GM21423 (cell line): ENCODE results near the gene ARSB.
"Not testable (repeated sequence)": the region's sequence is repeated elsewhere in the genome, so short reads cannot be mapped to it uniquely, and the experiment has no call there.

Source experiments
- ATAC-seq: cut with Tn5 transposase; IDR thresholded peaks from one replicate; pipeline ENCODE4 v1.9.1; 2021; ENCODE audit warnings: mild to moderate bottlenecking, moderate library complexity; ENCODE audit not compliant: unreplicated experiment

Gene ARSB

DNA sequence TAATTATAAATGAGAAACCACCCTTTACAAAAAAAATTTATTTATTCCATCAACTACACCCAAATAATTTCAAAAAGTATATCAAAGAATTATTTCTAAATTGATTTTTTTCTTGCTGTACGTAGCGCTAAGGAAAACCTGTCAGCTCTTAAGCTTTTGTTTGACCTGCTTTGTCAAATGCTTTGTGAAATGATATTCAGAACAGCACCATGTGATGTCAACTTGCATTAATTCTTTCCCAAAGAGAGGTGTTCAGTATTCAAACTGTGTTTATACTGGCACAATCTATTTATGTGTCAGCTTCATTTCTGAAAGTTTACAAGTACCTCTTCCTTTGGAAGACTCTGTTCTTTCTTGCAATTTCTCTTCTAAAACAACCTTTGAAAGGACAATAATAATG lies 12.0 kb upstream of the ARSB start:
- ATAC-seq = no peak

DNA sequence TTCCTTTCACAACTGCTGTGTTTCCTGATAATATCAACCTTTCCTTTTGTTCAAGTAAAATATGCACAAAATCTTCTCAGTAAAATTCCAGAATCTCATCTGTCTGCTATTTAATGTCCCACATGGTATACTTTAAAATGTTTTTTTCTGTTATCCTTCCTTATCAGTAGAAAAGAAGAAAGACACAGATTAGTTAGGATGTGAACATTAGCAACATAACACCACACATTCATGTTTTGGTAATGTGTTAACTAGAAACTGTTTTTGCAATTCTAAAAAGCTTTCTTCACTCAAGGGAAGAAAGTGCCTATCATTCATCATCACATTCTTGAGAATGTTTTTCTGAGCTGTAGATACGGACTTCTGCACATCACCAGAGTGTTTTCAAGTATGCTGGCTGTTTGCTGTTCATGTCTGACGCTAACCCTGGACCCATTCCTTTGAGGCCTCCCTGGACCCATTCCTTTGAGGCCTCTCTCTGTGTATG lies 10.5 kb upstream of the ARSB start:
- no peak for ATAC-seq

DNA sequence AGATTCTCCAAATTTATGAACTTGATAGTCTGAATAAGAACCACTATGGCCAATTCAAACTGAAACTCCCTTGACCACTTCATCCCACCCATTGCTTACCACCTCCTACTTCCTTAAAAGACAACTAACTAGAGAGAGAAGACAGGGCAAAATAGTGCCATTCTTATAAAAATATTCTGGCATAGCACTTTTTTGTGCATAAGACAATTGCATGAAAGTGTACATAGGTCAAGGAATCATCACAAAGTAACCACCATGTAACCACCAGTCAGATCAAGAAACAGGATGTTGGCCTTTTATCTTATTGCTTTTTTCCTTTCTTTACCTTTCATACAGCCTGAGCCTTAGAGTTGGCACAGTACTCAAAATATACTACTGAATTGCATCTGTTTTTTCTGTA lies 8.1 kb upstream of the ARSB start:
- ATAC-seq = no peak

DNA sequence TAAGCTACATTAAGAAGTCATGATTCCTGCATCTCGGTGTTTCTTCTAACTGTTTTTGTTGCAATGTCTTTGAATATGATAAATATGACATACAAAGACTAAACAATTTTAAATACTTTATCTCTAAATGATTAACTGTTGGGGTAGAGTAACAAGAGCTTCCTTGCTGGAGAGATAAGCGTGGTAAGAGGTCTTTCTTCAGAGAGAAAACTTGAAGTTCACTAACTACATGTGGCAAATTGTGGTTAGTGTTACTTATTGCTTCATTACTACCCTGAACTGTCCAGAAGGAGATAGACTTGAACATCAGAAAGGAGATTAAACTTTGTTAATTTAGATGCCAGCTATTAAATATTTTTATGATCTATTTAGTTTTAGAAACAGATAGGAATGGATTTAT lies 7.0 kb upstream of the ARSB start:
- ATAC-seq = no peak

DNA sequence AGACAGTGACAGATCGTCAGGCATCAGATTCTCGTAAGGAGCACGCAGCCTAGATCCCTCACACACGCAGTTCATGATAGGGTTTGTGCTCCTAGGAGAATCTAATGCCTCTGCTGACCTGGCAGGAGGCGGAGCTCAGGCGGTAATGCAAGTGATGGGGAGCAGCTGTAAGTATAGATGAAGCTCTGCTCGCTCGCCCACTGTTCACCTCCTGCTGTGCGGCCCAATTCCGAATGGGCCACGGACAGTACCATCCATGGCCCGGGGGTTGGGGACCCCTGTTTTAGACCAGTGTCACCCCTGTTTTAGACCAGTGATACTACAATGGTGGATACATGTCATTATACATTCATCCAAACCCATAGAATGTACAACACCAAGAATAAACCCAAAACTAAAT lies 4.0 kb upstream of the ARSB start:
- no peak for ATAC-seq

DNA sequence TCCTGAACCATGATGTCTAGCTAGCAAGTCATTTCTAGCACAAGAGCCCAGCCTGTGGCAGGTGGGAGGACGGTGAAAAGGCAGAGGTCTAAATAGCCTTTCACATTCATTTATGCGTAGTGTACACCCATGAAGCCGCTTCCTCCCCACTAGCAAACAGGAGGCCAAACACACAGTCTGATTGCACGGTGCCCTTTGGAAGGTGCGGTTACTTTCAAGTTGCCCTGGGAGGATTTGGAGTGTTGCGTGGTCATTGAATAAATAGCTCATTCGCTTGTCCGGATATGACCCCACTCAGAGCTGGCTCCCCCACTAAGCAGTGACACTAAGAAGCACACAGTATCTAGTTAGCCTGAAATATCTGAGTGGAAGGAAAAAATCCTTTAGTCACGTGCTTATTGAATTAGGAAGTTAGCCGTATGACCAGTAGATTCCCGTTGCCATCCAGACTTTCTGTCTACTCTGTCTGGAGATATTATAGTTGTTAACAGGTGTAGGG lies 664 bp upstream of the ARSB start:
- peak; percentile 54 for ATAC-seq

DNA sequence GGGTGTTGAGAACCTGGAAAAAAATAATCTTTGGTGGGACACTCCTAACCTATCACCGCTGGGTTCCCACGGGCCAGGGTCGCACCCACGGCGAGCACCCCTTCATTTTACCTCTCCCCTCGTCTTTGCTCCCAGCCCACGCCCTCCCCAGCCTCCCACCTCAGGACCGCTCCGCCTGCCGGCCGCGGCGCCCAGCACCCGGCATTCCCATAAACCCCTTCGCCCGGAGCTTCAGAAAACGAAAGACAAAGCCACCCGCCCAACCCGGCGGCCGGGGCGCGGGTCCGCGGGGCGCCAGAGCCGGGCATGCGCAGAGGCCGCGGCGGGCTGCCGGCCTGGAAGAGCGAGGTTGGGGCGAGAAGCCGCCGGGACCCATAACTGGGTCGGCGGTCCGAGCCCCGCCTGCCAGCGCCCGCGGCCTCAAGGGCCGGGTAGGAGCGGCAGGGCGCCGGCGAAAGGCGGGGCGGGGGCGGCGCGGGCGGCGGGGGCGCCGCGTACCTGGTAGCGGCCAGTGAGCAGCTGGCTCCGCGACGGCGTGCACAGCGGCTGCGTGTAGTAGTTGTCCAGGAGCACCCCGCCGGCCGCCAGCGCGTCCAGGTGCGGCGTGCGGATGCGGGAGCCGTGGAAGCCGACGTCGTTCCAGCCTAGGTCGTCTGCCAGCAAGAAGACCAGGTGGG lies 533 bp downstream of the ARSB start:
- peak; percentile 42 for ATAC-seq

DNA sequence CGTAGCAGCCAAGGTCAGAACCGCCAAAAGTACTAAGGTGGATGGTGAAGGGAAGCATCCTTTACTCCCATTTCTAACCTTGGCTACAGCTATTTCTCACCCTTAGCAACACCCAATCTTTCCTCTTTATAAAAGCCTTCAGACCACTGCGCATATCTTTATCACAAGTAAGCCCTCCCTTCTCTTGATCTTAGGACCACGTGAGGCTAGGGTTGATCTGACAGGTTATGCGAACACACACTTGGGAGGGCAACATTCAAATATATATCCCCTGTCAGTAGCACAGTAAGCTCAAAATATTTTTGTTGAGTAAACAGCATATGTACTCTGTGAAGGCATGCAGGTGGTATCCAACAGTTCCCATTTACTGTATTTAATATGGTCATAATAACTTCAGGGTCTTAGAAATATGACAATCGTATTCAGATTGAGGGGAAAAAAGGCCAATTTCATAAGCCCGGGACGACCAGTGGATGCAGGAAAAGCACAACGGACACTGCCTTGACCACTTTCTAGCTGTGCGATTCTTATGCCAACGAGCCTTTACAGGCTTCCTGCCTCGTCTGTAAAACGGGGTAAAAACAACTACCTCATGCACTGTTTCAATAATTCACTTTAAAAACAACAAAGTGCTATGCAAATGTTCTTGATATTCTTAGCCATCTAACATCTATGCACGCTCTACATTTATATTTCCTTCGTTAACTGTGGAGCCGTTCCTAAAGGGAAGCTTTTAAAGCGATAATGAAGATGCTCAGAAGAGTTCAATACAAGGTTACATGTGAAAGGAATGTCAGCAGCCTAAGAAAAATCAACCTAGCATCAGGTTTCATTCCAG lies 1.3 kb downstream of the ARSB start:
- no peak for ATAC-seq

DNA sequence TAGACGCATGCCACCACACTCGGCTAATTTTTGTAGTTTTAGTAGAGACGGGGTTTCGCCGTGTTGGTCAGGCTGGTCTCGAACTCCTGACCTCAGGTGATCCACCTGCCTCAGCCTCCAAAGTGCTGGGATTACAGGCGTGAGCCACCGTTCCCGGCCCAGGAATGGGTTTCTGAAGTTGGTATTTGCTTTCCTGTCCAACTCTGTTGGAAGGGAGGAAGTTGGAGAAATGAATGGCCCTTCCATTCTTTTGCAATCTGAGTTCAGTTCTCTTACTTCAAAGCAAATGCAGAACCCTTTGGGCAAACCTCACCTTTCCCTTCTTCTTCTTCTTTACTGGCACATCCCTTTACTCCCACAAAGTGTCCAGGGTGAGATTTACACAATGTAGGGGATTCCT lies 1.9 kb downstream of the ARSB start:
- not testable (repeated sequence) for ATAC-seq

DNA sequence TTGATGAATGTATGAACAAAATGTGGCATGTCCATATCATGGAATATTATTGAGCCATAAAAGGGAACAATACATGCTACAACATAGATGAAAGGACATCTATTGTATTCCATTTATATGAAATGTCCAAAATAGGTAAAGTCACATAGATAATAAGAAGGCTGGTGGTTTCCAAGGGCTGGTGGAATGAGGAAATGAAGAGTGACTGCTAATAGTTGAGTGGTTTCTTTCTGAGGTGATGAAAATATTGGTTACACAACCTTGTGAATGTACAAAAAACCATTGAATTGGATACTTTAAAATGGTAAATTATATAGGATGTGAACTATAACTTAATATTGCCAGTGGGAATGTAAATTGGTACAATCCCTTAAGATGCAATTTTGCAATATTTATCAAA lies 5.2 kb downstream of the ARSB start:
- no peak for ATAC-seq

DNA sequence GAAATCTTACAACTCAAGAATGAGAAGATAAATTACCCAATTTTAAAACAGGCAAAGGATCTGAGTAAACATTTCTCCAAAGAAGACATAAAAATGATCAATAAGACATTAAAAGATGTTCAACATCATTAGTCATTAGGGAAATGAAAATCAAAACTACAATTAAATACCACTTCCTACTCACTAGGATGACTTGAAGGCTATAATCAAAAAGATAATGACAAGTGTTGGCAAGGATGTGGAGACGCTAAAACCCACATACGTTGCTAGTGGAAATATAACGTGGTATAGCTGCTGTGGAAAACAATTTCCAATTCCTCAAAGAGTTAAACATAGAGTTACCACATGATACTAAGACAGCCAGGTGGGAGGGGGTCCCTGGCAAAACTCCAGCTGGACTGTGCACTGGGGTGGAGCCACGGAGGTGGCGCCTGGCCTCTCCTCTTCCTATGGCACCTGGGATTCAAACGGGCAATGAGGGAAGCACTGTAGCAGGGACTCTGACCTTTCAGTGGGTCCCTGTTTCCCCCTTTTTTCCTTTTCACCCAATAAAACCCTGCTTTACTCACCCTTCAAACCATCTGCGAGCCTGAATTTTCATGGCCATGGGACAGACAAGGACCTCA lies 5.9 kb downstream of the ARSB start:
- no peak for ATAC-seq

DNA sequence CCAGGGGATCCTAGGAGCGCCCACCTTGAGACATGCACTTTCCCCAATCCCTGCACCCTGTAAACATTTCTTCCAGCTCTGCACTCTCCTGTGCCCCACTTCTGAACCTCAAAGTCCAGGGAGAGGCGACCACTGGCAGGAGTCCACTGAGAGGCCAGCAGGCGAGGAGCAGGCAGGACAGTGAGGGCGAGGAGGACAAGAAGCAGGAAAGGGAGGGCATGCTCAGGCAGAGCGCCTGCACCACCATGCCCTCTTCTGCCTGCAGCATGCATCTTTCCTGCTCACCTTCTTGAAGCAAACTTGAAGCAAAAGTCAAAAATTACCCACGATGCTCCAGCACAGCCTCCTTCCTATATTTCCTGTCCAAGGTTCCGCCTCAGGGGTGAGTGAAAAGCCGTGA lies 10.1 kb downstream of the ARSB start:
- no peak for ATAC-seq

DNA sequence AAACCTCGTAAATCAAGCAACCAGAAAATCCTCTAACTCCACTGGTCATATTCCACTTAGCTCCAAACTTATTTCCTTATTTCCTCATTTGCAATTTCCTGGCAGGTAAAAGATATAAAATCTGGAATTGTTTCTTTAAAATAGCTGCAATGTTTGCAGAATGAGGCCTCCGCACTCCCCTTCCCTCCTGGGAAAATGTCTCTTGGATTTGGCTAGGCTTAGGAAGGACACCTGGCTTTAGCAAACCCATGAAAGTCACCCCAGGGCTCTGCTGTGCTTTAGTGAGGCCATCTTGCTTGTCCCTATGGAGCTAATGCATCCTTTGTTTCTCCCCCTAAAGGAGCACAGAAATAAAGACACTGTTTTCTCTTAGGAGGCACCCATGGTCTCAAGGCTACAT lies 10.5 kb downstream of the ARSB start:
- no peak for ATAC-seq

DNA sequence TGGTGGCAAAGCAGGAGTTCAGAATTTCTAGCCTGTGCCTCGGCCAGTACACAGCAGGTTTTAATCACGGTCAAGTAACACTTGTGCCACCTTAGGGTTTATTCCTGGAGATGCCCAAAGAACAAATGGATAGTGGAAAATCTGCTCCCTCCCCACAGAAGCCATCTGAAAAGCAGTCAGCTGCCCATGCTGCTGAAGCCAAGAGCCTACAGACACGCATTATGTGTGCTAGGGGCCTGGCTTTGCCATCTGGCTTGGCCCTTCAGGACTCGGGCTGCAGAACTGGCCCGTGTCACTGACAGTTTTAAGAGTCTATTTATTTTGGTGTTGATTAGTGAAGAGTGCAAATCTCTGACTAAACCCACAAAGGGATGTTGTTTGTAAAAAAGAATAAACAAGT lies 11.1 kb downstream of the ARSB start:
- no peak for ATAC-seq

DNA sequence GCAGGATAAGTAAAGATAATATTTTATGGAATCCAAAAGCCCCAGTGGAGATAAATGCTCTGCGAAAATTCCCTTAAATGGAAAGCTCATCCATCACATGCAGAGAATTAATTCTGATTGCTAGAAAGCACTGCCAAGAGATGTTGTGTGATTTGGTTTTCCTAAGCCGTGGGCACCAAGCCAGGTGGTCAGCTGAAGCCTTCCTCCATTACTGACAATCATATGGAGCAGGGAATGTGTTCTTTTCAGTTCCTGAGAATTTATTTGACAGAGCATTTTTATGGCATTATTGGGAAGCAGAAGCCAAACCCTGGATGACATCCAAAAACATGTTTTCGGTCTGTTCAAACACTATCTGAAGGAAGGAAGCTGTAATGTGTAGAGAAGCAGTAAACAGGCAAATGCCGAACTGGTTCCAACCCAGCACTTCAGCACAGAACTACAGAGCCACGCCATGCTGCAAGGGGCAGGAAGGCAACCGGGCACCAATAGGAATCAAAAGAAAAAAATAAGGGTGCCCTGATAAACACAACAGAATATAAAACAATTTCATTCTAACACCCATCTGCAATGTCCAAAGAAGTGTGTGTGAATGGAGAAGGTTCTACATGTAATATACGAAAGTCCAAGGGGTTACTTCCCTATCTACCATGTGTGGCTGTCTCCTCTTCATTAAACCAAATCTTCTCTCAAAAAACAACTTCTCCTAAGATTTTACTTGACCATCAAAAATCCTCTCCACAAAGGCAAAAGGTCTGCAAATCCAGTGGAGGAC lies 12.3 kb downstream of the ARSB start:
- ATAC-seq = no peak

DNA sequence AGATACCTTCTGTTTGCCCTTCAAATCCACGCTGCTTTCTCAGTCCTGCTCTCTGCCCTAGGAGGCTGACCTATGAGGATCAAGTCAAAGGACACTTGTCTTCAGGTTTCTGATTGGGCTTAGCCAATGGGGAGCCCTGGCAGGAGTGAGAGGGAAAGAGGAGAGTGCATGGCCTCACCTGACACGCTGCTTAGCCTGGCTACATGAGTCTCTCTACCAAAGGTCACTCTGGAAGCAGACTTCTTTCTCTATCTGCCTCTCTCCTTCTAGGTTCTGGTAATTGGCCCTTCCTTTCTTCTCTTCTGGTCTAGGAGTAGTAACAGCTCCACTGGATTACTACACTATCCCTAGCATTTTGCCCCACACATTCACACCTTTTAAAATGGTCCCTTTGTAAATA lies 13.1 kb downstream of the ARSB start:
- ATAC-seq = no peak

DNA sequence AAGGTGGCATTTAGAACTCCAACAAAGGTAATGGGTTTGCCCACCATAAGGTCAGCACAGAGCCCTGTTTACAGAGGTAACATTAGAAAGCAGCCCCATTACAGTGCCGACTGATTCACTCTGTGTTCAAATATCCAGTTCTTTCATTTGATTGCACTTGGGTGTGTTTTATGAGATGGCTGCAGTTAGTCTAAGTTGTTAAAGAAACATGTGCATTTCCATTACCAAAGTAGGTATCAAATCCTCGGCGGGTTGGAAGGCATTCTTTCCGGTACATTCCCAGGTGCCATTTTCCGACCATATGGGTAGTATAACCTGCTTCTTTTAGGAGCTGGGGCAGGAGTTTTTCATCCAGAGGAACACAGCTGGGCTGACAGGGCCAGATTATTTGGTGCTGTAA lies 16.3 kb downstream of the ARSB start:
- ATAC-seq = no peak

DNA sequence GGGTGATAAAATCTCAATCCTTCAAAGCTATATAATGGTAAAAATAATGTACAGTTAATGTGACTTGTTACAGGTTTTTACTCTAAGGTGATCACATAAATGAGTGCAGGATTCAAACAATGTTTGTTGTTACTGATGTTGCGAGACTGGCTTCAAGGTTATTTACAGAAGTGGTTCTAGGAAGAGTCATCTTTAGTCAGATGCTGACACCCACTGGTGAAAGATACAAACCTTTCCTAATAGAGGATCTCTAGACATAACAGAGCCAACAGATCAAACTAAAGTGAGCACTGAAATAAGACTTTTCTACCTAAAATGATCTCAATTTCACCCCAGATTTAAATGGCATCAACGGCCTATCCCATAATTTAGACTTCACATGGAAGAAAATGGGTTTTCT lies 20.2 kb downstream of the ARSB start:
- ATAC-seq = no peak

DNA sequence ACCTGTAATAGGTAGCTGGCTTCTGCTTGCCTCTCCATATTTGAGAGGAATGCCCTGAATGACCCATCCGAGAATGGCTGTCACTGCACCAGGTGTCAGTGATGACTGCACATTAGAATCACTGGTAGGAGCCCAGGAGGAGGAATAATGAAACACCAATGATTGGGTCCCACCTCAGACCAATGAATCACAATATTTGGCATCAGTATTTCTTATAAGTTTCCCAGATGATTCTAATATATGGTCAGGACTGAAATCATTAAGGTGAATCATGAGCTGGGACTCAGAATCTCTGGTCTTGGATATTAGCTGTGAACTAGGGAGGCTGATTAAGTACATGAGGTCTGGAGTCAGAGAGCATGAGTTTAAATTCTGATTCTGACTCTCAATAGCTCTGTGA lies 23.4 kb downstream of the ARSB start:
- ATAC-seq = no peak

DNA sequence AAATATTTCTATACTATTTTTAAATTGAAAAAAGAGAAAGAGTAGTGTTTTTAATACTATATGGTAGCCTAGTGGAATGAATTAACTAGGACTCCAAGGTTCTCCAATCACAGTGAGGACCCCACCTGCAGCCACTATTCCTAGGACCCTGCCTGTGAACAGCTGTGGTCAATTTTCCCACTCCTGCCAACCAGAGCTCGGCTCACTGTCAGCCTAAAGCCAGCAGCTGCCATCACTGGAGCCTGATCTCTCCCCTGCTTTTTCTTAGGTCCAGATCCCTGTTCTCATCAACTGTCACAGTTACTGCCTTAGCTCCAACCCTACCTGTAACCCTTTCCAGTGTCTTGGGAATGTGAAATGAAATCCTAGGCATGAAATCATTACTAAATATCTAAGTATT lies 25.3 kb downstream of the ARSB start:
- no peak for ATAC-seq
